Measurements from ENCODE around the gene CLEC20A.

CLEC20A gene

DNA sequence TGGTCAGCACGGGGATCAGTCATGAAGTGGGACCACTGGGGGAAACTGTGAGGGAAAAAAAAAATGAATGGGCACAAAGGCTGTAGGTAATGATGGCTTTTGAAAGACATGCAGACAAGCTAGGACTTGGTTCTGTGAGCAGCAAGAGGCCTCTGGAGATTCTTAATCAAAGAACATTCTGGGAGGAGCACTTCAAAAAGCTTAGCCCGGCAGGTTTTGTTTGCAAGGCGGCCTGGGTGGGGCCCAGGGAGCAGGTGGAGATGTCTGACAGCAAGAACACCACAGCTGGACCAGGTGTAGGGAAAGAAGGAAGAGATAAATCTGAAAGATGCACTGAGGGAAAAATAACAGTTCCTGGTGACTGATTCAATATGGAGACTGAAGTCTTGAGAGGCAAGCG lies 22.1 kb upstream of the CLEC20A start:
- TF ChIP-seq, protein P1, sequence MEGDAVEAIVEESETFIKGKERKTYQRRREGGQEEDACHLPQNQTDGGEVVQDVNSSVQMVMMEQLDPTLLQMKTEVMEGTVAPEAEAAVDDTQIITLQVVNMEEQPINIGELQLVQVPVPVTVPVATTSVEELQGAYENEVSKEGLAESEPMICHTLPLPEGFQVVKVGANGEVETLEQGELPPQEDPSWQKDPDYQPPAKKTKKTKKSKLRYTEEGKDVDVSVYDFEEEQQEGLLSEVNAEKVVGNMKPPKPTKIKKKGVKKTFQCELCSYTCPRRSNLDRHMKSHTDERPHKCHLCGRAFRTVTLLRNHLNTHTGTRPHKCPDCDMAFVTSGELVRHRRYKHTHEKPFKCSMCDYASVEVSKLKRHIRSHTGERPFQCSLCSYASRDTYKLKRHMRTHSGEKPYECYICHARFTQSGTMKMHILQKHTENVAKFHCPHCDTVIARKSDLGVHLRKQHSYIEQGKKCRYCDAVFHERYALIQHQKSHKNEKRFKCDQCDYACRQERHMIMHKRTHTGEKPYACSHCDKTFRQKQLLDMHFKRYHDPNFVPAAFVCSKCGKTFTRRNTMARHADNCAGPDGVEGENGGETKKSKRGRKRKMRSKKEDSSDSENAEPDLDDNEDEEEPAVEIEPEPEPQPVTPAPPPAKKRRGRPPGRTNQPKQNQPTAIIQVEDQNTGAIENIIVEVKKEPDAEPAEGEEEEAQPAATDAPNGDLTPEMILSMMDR (IDR thresholded peaks at IDR 0.05; ENCODE audit: borderline replicate concordance, insufficient read depth, low read depth, low read length), result no peak
- H3K4me3 ChIP-seq (ENCODE audit: low read depth, low read length), result no peak overlapping the region

DNA sequence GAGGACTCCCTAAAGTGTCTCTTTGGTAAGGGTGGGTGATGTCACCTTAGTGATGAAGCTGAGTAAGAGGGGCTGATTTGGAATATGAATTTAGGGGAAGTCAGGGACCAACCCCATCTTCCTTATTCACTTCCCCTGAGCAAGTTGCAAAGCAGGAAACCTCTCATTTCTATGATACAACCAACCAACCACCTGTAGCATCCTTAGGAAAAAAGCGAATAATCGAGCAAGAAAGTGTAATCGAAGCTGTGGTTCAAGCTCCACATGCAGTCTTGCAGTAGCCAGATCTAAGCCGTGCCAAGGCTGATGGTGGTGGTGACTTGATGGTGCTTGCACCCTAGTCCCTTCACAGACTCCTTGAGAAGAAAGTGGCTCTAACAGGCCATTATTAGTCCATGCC lies 19.3 kb upstream of the CLEC20A start:
- no peak overlapping the region for H3K4me3 ChIP-seq (ENCODE audit: low read depth, low read length)
- TF ChIP-seq, protein P1 (IDR thresholded peaks at IDR 0.05; ENCODE audit: borderline replicate concordance, insufficient read depth, low read depth, low read length), result no peak

DNA sequence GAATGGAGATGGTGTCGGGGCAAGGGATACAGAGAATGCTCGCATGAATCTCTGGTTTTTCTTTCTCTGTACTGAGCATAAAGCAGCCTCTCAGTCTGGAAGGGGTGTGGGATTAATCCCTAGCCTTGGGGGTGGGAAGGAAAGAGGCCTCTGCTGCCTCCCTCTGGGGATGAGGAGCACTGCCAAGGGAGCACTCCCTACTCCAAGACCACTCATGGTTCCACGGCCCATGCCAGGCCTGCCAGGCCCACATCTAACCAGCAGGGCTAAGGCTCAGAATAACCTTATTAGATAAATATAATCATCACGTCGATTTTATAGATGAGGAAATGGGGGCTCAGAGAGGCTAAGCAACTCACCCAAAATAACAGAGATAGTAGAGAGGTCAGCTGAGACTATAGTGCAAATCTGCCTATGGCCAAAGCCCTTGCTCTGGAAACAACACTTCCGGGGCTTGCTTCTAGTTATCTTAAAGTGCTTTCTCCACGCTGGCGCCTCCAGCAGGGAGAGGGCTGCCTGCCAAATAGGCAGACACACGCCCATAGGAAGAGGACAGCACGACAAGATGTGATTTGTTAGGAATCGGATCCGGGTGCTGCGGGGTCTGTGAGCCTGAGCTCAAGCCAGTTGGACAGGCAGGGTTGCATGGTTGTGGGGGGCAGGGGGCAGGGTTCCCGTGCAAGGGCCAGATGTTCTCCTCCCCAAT lies 16.7 kb upstream of the CLEC20A start:
- TF ChIP-seq, protein P1 (IDR thresholded peaks at IDR 0.05; ENCODE audit: borderline replicate concordance, insufficient read depth, low read depth, low read length), result no peak
- no peak overlapping the region for H3K4me3 ChIP-seq (ENCODE audit: low read depth, low read length)

DNA sequence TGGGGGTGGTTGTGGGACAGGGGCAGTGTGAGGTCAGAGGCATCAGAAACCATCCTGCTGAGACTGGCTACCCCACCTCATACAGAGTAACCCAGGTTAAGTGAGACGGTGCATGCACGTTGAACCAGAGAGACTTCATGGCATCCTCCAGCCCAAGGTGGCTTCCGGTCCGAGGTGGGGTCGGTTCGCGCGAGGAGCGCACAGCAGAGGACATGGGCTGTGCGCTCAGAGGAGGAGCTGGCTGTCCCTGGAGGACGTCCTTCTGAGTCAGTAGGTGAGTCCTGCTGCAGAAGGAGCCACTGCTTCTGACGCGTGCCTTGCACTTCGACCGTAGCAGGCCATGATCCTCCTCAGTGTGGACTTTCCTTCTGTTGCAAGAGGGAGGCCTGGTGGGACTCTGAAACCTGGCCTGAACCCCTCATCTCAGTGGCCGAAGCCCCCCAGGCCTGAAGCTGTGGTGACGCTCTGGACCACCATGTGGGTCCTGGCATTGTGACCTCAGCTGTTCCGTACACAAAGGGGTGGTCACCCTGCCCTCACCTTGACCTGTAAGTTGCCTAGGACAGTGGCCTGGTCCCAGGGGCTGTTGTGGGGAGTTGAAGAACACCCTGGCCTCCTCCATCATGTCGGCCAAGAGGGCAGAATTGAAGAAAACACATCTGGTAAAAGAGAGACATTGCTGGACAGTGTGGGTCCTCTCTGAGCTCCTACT lies 16.0 kb upstream of the CLEC20A start, which contains the start of gene TEX35:
TSS of gene TEX35 (plus strand) at position 544 of the 712 bp plus-strand sequence. CDS start at position 624, 80 bp downstream.
- no peak within 1 kb of the TSS for H3K4me3 ChIP-seq (ENCODE audit: low read depth, low read length)
- TF ChIP-seq, protein P1 (IDR thresholded peaks at IDR 0.05; ENCODE audit: borderline replicate concordance, insufficient read depth, low read depth, low read length), result no peak

DNA sequence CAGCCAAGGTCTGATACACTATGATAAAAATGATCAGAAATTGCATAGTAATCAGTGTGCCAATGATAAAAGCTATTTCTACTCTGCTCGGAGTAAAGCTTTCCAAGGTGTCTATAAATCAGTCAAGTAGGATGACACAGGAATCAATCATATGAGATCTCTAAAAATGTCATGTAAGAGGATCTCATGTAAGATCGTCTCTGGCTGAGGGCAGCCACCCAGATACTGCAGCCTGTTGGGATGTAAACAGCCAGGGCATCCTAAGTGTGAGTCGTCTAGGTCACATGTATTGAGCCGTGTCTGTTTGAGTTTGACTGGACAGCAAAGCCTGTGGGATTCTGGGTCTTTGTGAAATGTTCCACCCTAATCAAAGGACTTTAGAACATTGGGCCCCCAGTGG lies 13.4 kb upstream of the CLEC20A start:
- TF ChIP-seq, protein P1 (IDR thresholded peaks at IDR 0.05; ENCODE audit: borderline replicate concordance, insufficient read depth, low read depth, low read length), result no peak
- H3K4me3 ChIP-seq (ENCODE audit: low read depth, low read length), result no peak overlapping the region

DNA sequence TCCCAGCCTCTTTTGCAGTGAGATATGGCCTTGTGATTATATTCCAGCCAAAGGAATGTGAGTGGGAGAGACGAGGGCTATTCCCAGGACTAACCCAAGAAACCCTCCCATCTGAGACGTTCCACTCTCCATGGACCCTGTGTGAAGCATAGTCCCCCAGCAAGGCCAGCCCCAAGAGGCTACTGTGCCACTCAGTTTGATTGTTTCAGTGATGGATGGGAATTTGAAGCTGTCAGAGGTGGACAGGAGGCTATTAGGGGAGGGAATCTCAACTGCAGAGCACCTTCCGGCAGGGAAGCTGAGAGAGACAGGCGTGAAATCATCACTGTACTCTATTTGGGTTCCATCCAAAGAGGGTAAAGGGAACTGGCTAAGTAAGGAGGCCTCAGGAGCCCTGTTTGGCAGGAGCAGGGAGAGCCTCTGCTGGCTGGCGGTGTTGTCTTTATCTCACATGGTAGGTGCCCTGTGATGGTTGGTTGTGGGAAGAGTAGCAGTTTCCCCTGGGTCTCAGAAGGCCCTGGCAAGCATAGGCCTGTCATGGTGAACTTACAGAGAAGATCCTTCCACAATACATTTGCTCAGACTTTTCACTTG lies 12.7 kb upstream of the CLEC20A start:
- TF ChIP-seq, protein P1 (IDR thresholded peaks at IDR 0.05; ENCODE audit: borderline replicate concordance, insufficient read depth, low read depth, low read length), result no peak

More for the DNA sequence above, 12.7 kb upstream of the CLEC20A start:
- no peak overlapping the region for H3K4me3 ChIP-seq (ENCODE audit: low read depth, low read length)

Measured in GM12875 (cell line).